Dedifferentiated amniotic fluid mesenchymal stem cell (primary cell): ENCODE data around the gene NEURL1B.
"Not testable (repeated sequence)": the region's sequence is repeated elsewhere in the genome, so short reads cannot be mapped to it uniquely, and the experiment has no call there.

Source experiments
- DNase-seq: peaks from one replicate; pipeline ENCODE4 v3.0.0-alpha.2; 2016; ENCODE audit errors: extremely low spot score

NEURL1B gene

DNA sequence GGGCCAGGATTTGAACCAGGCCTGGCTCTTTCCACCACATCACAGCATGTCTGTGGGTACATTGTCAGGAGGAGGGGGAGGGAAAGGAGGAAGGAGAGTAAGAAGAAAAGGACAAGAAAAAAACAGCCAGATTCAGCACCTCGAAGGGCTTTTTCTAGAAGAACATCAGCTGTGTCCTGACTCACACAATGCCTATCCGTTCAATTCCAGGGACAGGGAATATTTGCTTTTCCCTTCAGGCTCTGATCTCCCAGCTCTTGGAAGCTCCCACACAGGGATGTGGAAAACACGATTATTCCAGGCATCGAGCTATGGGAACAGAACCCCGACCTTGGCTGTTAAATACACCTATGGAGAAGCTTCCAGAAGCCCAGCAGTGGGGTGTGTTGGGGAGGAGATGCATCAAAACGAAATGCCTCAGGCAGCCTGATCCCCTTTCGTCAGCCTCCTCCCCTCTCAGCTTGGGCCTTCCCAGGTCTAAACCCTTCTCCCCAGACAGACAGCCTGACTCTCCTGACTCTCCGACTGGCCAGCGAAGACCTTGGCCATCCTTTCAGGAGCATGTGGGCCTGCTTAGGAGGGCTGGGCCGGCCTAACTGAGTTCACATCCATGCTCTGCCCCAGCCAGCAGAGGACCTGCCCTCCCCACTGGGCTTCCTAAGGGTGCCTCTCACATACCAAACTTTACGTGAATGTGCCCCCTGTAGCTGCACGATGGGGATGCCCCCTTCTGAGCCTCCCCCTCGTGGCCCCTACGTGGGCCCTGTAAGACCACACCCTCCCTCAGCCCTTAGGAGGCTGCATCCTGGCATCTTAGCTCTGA is 54.4 kb downstream of the NEURL1B start:
- no peak for DNase-seq

DNA sequence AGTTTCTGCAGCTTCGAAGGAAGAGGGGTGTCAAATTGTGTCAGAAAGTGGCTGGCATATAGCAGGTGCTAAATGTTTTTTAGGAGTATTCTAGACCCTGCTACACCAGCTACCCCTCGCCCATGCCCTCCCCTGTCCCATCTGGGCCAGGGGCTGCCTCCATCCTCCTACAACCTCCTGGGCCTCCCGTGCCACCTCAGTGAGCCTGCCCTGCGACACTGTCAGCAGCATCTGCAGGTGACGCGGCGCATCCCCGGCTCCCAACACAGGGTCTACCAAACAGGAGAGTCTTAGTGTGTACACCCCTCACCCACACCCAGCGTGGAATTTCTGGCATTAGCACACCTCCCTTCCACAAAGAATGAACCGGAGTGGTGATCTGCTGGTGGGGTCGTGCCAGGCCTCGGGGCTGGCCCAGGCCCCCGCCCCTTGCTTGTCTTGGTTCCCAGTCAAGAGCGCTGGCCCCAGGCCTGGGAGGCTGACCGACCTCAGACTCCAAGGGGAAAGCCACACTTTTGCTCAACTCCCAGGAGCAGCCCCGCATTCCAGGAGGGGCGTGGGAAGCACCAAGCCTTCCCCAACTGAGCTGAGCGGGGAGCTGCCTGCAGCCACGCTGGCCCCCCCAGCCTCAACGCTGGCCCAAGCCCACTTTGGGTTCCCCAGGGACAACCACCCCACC is 55.2 kb downstream of the NEURL1B start:
- DNase-seq, result no peak

DNA sequence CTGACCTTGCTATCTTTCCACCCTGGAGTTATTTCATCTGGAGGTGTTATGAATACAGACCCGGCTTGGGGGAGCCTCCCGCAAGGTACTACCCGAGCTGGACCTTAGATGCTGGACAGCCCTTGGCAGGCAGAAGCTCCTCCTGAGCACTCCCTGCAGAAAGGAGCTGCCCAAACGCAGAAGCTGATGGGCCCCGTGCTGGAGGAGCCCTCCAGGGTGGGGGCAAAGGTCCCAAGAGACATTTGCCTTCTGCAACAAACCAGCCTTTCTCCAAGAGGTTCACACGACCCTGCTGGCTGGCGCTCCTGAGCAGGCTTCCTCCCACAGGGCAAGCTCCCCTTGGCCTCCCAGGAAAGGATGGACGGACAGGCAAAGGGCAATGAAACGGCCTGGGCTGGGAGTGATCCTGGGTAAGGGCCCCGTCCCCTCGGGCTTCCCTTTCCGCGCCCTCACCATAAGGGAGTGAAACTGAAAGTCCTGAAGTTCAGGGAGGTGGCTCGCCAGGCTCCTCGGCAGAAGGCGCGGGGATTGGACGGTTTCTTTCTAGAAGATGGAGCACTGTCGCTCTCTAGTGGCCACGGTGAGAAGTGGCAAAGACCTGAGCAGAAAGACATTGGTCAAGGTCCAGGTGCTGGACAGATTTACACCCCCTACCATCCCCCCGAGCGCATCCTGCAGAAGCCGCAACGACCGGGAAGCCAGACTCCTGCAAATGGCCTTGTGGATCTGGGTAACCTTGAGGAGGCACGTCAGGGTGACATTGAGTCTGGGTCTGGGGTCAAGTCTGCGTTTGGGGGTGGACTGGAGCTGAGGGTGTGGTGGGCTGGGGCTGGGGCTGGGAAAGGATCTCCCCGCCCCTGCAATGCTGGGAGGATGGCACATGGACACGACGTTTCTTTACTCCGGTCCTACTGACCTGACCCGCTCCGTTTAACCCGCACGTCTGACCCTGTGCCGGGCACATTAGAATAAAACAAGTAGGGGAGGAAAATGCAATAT is 56.4 kb downstream of the NEURL1B start:
- DNase-seq, result peak; percentile 88

DNA sequence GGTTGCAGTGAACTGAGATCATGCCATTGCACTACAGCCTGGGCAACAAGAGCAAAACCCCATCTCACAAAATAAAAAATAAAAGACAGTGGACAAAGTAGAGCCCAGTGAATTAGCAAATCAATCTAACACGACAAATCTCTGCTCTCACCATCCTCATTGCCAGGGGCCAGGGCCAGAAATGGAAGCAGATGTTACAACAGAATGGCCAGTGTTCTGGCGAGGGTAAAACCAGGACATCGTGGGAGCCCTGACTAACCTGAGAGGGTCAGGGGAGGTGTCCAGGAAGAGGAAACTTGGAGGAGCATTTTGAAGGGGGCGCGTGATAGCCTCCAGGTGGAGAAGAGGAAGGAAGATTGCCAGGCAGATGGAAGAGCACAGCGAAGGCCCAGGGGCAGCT is 58.4 kb downstream of the NEURL1B start:
- DNase-seq, result no peak

DNA sequence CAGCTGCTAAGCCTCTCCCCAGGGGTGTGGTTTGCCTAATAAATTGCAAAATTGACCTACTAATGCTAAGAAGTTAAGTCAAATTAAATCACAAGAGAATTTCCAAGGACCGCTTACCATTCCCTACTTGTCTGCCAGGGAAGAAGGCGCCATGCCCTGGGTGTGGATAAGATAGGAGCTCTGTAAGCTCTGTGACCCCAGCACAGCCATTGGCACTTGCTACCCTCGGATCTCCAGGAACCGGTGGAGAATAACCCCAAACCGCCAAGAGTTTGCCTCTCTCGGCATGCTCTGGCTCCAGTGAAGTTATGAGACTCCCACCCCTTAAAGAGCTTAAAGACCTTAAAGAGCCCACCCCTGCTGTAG is 58.9 kb downstream of the NEURL1B start:
- no peak for DNase-seq

DNA sequence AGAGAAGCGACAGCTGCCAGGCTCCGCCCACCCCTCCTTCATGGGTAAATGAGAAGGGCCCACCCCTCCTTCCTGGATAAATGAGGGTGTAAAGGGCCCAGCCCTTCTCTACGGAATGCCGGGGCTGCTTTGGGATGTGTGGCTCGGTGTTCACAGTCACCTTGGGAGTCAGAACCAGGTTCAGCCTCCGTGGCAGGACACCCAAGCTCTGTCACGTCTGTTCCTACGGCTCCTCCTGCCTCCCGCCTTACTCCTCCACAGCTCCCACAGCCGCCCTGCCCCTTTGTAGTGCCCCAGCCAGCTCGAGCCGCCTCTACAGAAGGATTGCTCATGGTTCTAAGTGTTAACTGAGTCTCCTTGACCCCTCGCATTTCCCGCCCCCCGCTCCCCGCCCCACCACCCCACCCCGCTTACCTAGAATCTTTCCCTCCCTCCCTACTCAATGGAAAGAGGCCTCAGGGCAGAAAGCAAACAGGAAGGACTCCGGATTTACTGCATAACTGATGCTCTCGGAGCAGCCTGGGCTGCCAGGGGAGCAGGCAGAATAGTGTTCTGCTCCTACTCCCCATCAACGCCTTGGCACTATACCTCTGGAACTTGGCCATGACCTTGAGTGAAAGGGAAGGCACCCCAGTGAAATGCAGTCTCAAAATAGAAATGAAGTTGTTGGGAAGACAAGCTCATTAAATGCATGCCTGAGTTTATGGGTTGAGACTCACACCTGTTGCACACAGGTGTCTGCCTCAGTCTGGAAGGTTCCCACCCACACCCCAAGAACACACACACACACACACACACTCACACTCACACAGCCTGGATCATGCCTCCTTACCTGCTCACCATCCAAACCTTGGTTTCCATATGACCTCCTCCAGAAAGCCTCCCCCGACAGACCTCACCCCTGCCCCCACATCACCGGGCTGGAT is 59.6 kb downstream of the NEURL1B start:
- no peak for DNase-seq

DNA sequence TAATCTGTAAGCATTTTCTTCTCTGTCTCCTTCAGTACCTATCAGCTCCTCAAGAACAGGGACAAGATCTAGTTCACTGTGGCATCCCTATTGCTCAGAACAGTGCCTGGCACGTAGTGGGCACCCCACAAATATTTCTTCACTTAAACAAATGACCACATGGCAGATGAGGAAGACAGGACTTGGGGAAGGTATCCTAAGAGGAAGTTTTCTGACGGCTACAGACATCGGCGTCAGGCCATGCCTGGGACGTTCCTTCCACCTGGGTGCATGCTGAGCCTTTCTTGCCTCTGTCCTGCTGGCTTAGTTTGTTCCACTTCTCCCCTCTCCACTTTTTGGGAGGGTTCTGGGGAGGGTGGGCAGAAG is 60.2 kb downstream of the NEURL1B start:
- DNase-seq, result no peak

DNA sequence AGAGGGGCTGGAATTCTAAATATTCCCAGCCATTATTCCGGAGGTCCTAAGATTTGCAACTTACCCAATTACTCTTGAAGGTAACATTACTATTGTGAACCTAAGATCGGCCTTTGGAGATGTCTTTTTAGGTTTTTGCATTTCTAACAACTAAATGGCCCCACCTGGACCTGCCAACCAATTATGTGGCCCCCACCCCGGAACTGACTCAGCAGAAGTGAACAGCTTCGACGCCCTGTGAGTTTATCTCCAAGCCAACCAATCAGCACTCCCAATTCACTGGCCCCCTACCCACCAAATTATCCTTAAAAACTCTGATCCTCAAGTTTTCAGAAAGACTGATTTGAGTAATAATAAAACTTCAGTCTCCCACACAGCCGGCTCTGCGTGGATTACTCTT is 62.9 kb downstream of the NEURL1B start:
- DNase-seq, result no peak

DNA sequence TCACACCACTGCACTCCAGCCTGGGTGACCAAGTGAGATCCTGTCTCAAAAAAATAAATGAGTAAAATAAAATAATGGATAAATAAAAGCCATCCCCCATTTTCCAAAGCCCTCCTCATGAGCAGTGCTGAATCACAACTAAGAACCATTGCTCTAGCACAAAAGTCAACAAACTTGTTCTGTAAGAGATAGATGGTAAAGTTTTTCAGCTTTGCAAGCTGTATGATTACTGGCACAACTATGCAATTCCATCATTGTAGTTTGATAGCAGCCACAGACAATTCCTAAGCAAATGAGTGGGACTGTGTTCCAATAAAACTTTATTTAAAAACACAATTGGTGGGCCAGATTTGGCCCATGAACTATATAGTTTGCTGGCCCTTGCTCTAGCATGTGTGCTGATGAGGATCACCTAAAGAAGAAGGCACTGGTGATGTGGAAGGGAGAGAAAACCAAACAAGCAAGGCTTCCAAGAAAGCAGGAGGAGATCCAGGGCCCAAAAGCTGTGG is 64.6 kb downstream of the NEURL1B start:
- DNase-seq, result no peak

DNA sequence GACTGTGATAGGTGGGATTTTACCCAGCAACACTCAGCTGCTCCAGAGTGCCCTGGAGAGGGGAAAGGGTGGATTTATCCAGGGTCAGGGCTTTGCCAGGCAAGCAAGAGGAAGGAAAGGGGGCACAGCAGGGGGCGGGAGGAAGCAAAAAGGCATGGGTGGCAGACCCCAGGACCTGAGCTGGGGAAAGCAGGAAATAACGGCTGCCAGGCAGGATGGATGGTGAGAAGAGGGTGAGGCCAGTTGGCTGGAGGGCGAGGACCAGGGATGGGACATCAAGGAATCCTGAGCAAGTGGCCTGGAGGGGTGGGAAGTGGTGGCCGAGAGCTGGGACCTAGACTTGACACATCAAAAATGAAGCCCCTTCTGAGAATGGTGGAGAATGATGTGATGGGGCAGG is 65.7 kb downstream of the NEURL1B start:
- no peak for DNase-seq

DNA sequence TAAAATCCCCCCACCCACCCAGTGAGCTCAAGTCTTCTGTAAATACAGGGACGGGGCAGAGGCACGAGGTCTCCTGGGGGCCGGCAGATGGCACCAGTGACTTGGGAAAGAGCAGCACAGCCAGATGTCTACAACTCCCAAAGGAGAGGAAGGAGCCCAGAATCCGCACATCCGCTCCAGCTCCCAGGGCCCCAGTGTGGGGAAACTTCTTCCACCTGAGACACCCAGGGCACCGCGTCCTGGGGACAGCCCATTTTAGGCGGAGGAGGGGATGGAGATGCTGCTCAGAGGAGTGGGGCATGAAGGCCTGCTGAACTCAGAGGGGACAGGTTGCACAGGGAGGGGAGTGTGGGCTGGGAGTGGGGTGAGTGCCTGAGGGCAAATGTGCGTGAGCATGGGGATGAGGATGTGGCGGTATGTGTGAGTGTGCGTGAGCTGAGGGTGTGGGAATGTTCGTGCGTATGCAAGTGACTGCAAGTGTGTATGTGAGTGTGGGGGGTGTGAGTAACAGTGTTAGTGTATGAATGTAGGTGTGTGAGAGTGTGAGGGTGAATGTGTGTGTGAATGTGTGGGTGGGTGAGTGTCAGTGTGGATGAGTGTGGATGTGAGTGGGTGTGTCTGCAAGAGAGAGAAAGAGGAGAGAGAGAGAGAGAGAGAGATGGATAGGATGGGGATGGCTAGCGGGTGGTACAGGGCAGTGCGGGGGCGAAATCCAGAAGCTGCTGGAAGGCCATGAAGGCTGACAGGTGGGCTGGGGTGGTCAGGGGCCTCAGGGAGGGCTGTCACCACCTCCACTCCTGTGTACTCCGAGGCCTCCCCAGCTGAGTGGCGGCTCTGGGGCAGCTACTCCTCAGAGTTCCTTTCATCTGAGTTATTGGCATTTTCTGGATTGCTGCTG is 66.5 kb downstream of the NEURL1B start:
- DNase-seq, result peak; percentile 72

DNA sequence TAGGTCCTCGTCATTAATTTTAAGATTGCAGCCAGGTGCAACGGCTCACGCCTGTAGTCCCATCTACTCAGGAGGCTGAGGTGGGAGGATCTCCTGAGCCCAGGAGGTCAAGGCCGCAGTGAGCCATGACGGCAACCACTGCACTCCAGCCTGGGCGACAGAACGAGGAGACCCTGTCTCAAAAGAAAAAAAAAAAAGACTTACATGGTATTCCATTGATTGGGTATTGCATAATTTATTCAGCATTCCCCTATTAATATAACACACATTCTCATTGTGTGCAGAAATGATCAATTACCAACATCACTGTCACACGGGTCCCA is 67.1 kb downstream of the NEURL1B start:
- no peak for DNase-seq

DNA sequence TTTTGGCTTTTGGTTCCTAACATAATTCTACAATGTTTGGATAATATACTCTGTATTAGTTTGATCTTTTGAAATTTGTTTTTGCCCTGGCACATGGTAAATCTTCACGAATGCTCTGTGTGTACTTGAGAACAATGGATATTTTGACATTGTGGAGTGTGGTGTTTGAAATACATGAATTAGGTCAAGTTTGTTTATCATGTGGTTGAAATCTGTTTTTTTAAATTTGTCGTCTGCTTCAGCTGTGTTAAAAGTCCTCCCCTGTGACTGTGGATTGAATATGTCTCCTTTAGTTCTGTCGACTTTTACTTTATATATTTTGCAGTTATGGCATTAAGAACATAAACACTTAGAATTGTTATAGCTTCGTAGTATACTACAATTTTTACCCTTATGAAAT is 69.6 kb downstream of the NEURL1B start:
- no peak for DNase-seq

DNA sequence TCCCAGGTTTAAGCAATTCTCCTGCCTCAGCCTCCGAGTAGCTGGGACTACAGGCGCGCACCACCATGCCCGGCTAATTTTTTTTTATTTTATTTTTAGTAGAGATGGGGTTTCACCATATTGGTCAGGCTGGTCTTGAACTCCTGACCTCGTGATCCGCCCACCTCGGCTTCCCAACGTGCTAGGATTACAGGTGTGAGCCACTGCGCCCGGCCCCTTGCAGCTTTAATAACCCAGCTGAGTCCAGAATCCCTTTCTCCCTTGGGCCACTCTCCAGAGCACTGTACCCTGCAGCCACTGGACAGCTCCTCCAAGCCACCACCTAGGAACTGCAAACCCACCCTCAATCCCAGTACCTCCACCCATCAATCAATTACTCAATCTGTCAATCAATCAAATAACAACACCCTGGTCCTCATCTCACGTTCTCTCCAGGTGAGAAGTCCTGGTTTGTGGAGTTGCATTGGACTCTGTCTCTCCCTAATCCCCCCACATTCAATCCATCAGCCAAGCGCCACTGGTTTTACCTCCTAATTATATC is 70.3 kb downstream of the NEURL1B start:
- not testable (repeated sequence) for DNase-seq

DNA sequence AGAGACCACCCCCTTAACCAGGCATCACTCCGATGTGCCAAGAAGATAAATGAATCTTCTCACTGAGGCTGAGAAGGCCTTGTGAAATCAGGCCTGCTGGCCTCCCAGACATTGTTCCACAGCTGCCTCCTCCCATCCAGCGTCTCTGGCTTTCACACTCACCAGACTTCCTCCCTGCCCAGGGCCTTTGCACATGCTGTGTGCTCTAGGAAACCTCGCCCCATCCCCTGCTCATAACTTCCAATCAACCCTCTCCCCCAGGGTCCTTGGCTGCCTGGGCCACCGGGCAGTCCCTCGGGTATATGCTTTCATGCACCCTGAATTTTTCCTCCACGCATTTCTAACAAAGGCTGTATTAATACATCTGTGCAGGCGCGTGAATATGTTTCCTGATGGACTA is 71.5 kb downstream of the NEURL1B start:
- DNase-seq, result no peak

DNA sequence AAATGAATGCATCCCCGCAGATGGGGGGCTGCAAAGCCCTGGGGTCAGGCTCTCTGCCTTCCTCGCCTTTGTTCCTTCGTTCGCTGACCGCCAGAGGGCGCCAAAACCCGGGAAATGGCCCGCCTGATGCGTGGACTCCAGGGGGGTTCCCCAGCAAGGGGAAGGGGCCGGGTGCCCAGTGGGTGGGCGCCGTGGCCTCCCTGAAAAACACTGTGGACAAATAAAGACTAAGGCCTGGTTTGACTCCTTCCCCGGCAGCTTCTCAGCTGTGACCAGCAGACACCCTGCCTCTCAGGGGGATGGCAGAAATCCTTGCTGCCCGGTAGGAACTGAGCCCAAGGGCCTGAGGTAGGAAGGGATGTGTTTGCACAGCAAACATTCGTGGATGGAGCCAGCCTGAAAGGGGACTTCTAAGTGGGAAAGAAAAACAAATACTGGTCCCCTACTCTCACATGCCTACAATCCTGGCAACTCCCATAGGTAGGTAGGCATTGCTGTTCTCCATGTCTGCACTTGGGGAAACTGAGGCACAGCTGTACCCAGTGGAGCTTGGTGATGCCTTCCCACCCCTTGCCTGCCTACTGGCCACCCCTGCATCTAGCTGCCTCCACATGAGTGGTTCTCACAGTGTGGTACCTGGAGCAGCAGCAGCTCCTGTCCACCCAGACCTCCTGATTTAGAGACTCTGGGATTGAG is 72.2 kb downstream of the NEURL1B start:
- no peak for DNase-seq

DNA sequence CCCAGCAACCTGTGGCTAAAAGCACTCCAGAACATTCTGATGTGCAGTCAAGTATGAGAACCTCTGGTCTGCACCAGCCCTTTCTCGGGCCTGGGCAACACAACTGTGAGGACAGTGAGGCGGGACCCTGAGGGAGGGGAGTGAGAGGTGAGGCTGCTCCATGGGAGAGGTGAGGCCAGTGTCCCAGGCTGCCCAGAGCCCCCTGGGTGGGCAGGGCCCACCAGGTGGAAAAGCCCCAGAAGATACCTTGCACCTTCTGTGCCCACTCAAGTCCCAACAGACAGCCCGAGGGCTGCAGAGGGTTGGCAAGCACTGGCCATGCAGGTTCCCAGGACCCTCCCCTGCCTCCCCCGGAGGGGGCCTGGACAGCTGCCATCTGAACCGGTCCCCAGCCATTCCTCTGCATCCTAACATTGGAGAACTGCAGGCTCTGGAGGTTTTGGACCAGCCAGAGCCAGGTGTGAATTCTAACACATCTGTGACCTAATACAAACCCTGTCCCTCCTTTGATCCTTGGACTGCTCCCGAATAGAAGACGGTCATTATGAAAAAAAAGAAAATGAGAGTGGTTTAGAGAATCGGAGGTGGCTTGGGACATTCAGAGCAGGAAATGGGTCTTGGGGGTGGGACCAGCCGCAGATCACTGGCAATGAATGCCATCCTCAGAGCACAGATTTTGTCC is 72.9 kb downstream of the NEURL1B start:
- DNase-seq, result no peak
